SU-DHL-6 (cell line): ENCODE data around the gene SPTA1.

Experiments
- H2AFZ ChIP-seq: fragments of 200-600 bp; sonication (generic); 2 replicates; pipeline ENCODE4 v1.6.1; 2014; ENCODE audit warnings: low read depth, mild to moderate bottlenecking, moderate library complexity, mixed read lengths, antibody characterized with exemption, low read length; ENCODE audit not compliant: severe bottlenecking
- H3F3A ChIP-seq: fragments of 200-600 bp; shearing (Covaris generic); 2 replicates; pipeline ENCODE4 v1.6.0; 2016; ENCODE audit warnings: antibody characterized with exemption, mild to moderate bottlenecking; ENCODE audit not compliant: insufficient read depth
- H3K27ac ChIP-seq: fragments of 200-600 bp; sonication (generic); 2 replicates; pipeline ENCODE4 v1.5.1; 2016; ENCODE audit warnings: low read depth, mild to moderate bottlenecking, low read length, moderate library complexity, mixed read lengths
- H3K27me3 ChIP-seq: fragments of 200-600 bp; sonication (generic), shearing (Covaris generic); 2 replicates; pipeline ENCODE4 v1.6.0; 2014; ENCODE audit warnings: mild to moderate bottlenecking, low read length
- H3K36me3 ChIP-seq: fragments of 200-600 bp; sonication (generic); 2 replicates; pipeline ENCODE4 v1.6.1; 2014; ENCODE audit warnings: mild to moderate bottlenecking, low read length, mixed read lengths
- H3K4me2 ChIP-seq: fragments of 300-600, 200-600 bp; shearing (Covaris generic), sonication (generic); 2 replicates; pipeline ENCODE4 v1.6.0; 2014; ENCODE audit warnings: low read length, low read depth, mild to moderate bottlenecking; ENCODE audit not compliant: poor library complexity, severe bottlenecking
- H3K4me3 ChIP-seq: fragments of 200-600 bp; sonication (generic); 2 replicates; pipeline ENCODE4 v1.5.1; 2014; ENCODE audit warnings: antibody characterized with exemption, low read length, mild to moderate bottlenecking, mixed read lengths; ENCODE audit not compliant: insufficient read depth, poor library complexity, severe bottlenecking
- H3K79me2 ChIP-seq: fragments of 200-600 bp; sonication (generic); 2 replicates; pipeline ENCODE4 v1.6.1; 2014; ENCODE audit warnings: mild to moderate bottlenecking, low read length, moderate library complexity; ENCODE audit not compliant: insufficient read depth
- H3K9ac ChIP-seq: fragments of 200-600 bp; sonication (generic); 2 replicates; pipeline ENCODE4 v1.7.0; 2014; ENCODE audit warnings: mild to moderate bottlenecking, low read length
- H3K9me2 ChIP-seq: fragments of 200-600 bp; sonication (generic); replicated peaks from 2 replicates; pipeline ENCODE4 v1.6.1; 2014; ENCODE audit warnings: low read length; ENCODE audit not compliant: insufficient read depth
- H3K9me3 ChIP-seq: fragments of 200-600 bp; sonication (generic); 2 replicates; pipeline ENCODE4 v1.6.1; 2014; ENCODE audit warnings: low read length, mixed read lengths; ENCODE audit not compliant: insufficient read depth
- H4K20me1 ChIP-seq: fragments of 200-600 bp; sonication (generic); 2 replicates; pipeline ENCODE4 v1.6.1; 2014; ENCODE audit warnings: low read depth, mild to moderate bottlenecking, antibody characterized with exemption, low read length, moderate library complexity, mixed read lengths
- EZH2phosphoT487 ChIP-seq: fragments of 200-600 bp; sonication (generic), shearing (Covaris generic); conservative IDR thresholded peaks from 2 replicates; pipeline ENCODE4 v1.6.1; 2018; ENCODE audit warnings: mild to moderate bottlenecking, antibody characterized with exemption, low read length, moderate library complexity, mixed read lengths
- TF ChIP-seq, protein P1 (sequence below): fragments of 200-600 bp; sonication (generic); IDR thresholded peaks from one replicate; pipeline ENCODE4 v1.5.1; 2017; ENCODE audit warnings: antibody characterized with exemption, mild to moderate bottlenecking, low read length, moderate library complexity; ENCODE audit not compliant: insufficient read depth, poor library complexity, severe bottlenecking

The SPTA1 gene

DNA sequence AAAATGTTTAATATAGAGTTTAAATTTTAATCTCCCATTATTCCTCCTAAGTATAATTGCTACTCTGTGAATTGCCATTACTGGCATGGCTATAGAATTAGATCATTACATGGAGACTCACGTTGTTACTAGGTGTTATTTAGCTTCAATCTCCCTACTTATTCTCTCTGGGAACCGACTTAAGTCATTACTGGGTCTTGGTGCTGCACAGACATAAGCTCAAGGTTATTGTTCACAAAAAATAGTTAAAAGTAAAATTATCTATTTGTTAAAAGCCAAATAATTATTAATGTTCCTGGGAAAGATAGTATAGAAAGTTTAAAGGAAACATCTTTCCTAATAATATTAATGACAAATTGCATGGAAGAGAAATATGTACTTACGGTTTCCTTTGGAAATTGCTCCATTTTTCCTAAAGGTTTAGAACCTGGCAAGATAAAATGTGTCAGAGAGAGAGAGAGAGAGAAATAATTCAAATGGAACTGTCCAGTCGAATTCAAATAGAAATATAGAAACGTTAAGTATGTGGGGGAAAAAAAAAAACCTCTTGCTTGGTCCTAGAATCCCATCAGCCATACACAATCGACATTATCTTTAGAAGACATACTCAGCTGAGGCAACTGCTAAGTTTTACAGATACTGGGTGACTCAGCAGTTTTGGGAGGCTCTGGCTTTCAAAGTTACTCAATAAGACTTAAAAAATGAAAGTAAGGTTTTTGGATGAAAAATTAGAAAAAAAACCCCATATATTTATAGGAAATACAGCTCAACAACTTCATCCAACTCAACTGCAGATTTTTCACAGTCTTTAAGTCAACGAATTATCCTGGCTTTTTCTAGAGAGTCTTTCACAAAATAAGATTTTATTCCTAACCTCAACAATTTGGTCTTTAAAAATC is at the start of gene SPTA1:
SPTA1 (minus strand) TSS at position 605 of the 899 bp plus-strand sequence; CDS start at position 407, 198 bp downstream.
- H3K4me2 ChIP-seq: no peak within 1 kb of the TSS
- H4K20me1 ChIP-seq: no peaks in the 10 kb centered on the region
- H3K79me2 ChIP-seq: no peaks in the 10 kb centered on the region
- no peaks in the 10 kb centered on the region for H3K36me3 ChIP-seq
- H3F3A ChIP-seq: no peaks in the 10 kb centered on the region
- H3K9ac ChIP-seq: no peak within 1 kb of the TSS
- H3K4me3 ChIP-seq: no peak within 1 kb of the TSS
- H3K27me3 ChIP-seq: no peaks in the 10 kb centered on the region
- TF ChIP-seq, protein P1, sequence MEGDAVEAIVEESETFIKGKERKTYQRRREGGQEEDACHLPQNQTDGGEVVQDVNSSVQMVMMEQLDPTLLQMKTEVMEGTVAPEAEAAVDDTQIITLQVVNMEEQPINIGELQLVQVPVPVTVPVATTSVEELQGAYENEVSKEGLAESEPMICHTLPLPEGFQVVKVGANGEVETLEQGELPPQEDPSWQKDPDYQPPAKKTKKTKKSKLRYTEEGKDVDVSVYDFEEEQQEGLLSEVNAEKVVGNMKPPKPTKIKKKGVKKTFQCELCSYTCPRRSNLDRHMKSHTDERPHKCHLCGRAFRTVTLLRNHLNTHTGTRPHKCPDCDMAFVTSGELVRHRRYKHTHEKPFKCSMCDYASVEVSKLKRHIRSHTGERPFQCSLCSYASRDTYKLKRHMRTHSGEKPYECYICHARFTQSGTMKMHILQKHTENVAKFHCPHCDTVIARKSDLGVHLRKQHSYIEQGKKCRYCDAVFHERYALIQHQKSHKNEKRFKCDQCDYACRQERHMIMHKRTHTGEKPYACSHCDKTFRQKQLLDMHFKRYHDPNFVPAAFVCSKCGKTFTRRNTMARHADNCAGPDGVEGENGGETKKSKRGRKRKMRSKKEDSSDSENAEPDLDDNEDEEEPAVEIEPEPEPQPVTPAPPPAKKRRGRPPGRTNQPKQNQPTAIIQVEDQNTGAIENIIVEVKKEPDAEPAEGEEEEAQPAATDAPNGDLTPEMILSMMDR: no peak
- TF ChIP-seq EZH2phosphoT487: no peak
- H2AFZ ChIP-seq: no peak within 1 kb of the TSS
- no peaks in the 10 kb centered on the region; the same call in 1 of the 2 replicates for H3K9me2 ChIP-seq
- H3K27ac ChIP-seq: no peak within 1 kb of the TSS
- H3K9me3 ChIP-seq: no peaks in the 10 kb centered on the region

DNA sequence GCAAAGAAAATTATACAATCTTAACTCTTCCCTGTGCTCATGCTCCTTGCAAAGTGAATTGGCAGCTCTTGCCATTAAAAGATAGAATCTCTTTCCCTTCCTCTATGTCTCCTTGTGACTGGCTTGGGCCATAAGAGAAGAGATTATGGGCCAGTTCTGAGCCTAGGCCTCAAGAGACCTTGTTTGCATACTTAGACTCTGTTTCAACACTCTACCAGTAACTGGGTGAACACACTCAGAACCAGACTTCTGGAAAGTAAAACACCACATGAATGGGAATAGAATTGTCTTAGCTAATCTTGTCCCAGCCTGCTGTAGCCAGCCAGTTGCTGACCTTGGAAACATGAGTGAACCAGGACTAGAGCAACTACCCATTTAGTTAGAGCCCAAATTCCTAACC is 49.3 kb upstream of the SPTA1 start:
- H3K9me2 ChIP-seq: no peaks in the 10 kb centered on the region
- H3K27me3 ChIP-seq: no peaks in the 10 kb centered on the region
- no peaks in the 10 kb centered on the region for H3F3A ChIP-seq
- H3K4me3 ChIP-seq: no peak overlapping the region
- H3K27ac ChIP-seq: no peak overlapping the region
- no peaks in the 10 kb centered on the region for H3K9me3 ChIP-seq
- H2AFZ ChIP-seq: no peak overlapping the region
- H3K79me2 ChIP-seq: no peaks in the 10 kb centered on the region
- TF ChIP-seq EZH2phosphoT487: no peak
- TF ChIP-seq, protein P1: no peak
- no peak overlapping the region for H3K4me2 ChIP-seq
- no peak overlapping the region for H3K9ac ChIP-seq
- H3K36me3 ChIP-seq: no peaks in the 10 kb centered on the region
- no peaks in the 10 kb centered on the region for H4K20me1 ChIP-seq

DNA sequence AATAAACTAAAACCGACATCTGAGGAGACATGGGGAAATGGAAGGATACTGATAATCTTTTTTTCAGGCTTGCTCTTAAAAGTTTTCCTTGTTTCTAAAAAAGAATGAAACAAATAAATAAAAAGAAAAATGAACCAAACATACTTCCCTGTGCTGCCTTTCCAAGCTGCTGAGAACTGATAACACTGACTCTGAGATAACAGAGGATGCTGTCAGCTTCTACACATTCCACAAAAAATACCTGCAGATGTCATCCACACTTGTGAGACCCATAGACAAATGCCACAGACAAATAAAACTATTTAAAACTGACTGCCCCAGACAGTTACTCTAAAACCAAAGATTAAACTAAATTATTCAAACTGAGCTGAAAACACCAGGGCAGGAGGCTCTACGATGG is 46.0 kb upstream of the SPTA1 start:
- no peaks in the 10 kb centered on the region for H3K27me3 ChIP-seq
- no peak for TF ChIP-seq EZH2phosphoT487
- TF ChIP-seq, protein P1: no peak
- H3K9me2 ChIP-seq: no peaks in the 10 kb centered on the region
- H3K9ac ChIP-seq: no peak overlapping the region
- H2AFZ ChIP-seq: no peak overlapping the region
- no peaks in the 10 kb centered on the region for H3K36me3 ChIP-seq
- no peak overlapping the region for H3K4me2 ChIP-seq
- H3K27ac ChIP-seq: no peak overlapping the region
- H3K4me3 ChIP-seq: no peak overlapping the region
- H3K9me3 ChIP-seq: no peaks in the 10 kb centered on the region
- H3F3A ChIP-seq: no peaks in the 10 kb centered on the region
- H4K20me1 ChIP-seq: no peaks in the 10 kb centered on the region
- no peaks in the 10 kb centered on the region for H3K79me2 ChIP-seq
